HG03571 (cell line): ENCODE results near the gene MARK3.
"Not testable (repeated sequence)": the region's sequence is repeated elsewhere in the genome, so short reads cannot be mapped to it uniquely, and the experiment has no call there.

Experiments used
- ATAC-seq: cut with Tn5 transposase; IDR thresholded peaks from one replicate; pipeline ENCODE4 v1.9.1; 2021; ENCODE audit not compliant: unreplicated experiment

Gene MARK3

GRCh38 chr14:103524002-103524935 lies 139.1 kb downstream of the MARK3 start:
- no peak for ATAC-seq

DNA sequence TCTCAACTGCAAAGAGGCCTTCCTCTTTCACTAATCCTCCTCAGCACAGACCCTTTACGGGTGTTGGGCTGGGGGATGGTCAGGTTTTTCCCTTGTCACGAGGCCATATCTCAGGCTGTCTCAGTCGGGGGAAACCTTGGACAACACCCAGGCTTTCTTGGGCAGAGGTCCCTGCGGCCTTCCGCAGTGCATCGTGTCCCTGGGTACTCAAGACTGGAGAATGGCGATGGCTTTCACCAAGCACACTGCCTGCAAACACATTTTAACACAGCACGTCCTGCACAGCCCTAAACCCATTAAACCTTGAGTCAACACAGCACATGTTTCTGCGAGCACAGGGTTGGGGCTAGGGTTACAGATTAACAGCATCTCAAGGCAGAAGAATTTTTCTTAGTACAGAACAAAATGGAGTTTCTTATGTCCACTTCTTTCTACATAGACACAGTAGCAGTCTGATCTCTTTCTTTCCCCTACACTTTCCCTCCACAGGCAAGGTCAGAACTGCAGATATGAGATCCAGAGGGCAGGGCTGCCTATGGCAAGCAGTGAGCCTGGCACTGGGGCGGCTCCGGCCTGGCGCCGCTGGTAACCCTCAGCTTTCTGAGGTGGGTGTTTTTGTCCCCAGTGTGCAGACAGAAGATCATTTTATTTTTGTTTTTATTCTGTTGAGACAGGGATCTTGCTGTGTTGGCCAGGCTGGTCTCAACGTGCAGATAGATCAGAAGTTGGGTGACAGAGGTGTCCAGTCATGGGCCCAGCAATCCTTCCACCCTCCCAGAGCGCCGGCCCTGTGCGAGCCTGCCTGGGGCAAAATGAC lies 140.4 kb downstream of the MARK3 start:
- not testable (repeated sequence) for ATAC-seq

GRCh38 chr14:103526247-103526913 lies 141.2 kb downstream of the MARK3 start:
- no peak for ATAC-seq

GRCh38 chr14:103526914-103527248 lies 141.7 kb downstream of the MARK3 start:
- no peak for ATAC-seq

DNA sequence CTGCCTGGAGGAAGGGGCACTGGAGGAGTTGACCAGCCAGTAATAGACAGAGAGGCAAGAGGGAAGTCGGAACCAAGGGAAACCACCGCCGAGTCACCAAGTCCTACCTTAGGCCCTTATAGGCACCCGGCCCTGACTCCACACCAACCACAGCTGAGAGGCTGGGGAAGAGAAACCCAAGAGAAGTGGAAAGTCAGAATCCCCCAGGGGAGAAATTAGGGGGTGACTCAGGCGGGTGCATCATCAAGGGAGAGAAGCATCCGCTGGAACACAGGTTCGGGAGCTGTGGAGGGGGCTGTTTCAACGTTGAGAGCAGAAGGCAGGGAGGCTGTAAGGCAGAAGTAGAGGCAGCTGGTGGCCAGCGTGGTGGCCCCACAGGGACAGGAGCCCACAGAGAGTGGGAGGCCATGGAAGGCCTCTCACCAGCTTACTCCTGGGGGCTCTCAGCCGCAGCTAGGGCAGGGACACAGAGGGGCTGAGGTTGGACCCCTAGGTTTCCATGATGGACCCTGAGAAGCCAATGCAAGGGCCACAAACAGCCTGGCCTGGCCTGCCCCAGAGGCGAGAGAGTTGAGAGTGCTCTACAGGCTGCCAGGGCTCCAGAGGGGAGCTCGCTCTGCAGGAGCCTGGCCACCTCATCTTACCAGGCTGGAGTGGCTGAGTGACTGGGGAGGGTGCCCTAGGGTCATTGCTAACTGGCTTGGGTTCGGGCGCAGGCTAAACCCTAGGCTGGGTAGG lies 142.4 kb downstream of the MARK3 start:
- ATAC-seq, result peak; percentile 64

- no peak for ATAC-seq
Observed at GRCh38 chr14:103528146-103528586, 143.0 kb downstream of the MARK3 start.

DNA sequence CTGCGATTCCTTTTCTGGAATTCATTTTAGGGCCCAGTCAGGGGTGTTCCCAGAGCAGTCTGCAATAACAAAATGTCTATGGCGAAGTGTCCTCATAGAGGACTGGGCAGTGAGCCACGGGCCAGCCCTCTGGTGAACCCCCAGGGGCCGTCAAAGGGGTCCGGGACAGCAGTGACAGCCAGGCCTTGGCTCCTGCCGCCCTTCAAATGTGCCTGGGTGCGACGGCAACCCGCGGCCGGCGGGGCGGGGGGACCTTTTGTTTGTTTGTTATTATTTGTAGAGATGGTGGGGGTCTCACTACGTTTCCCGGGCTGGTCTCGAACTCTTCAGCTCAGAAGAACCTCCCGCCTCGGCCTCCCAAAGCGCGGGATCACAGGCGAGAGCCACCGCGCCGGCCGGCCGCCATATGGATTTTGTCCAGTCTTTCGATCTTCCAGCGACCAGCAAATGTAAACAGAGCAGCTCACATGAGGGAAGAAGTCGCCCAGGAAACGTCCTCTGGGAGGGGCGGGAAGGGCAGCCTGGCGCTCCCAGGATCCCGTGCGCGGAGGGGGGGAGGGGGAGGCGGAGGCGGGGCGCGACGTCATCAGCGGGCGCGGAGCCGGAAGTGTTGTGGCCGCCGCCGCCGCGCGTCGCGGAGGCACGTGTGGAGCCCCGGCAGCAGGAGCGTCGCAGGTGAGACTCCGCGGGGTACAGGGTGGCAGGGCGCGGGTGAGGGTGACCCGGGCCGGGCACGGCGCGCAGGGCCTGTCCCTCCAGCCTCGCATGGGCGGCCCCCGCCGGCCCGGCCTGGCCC lies 143.6 kb downstream of the MARK3 start, which contains the start of gene TRMT61A:
Gene TRMT61A, plus strand, starts transcription at position 610 of the 796 bp plus-strand sequence. CDS start 783 bp downstream, outside the sequence.
- ATAC-seq, result peak; percentile 39

GRCh38 chr14:103529383-103530365 lies 144.5 kb downstream of the MARK3 start:
- ATAC-seq, result no peak

GRCh38 chr14:103530390-103530789 lies 145.2 kb downstream of the MARK3 start:
- ATAC-seq, result no peak

GRCh38 chr14:103530831-103531230 lies 145.6 kb downstream of the MARK3 start:
- no peak for ATAC-seq

DNA sequence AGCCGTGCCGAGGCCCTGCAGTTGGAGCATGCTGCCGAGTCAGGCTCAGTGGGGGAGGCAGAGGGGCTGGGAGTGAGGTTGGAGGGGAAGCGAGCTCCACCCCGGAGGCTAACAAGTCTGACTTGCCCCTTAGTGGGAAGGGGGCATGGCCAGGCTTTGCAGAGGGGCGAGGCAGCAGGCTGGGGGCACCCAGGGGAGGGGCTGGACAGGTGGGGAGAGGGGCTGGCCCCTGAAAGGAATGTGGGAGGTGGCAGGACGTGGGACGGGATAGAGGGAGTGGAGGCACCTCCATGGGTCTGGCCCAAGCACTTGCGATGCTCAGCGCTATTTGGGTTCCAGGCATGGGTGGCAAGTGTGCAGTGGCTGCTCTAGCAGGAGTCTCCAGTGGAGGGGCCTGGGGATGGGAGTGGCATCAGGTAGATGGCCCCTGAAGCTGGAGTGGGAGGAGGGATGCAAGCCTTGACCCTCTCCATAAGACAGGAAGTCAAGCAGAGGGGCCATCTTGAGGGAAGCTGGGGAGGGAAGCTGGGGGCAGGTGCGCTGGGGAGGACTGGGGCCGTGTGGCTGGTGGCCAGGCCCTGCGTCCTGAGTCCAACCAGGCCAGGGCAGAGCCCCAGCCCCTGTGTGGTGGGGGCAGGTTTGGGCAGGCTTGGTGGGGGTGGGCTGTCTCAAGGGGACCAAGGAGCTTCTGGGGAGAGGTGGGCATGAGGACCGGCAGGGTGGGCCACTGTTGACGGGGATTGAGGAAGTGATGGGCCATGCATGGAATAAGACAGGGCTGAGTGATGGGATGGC lies 146.4 kb downstream of the MARK3 start:
- ATAC-seq, result no peak

DNA sequence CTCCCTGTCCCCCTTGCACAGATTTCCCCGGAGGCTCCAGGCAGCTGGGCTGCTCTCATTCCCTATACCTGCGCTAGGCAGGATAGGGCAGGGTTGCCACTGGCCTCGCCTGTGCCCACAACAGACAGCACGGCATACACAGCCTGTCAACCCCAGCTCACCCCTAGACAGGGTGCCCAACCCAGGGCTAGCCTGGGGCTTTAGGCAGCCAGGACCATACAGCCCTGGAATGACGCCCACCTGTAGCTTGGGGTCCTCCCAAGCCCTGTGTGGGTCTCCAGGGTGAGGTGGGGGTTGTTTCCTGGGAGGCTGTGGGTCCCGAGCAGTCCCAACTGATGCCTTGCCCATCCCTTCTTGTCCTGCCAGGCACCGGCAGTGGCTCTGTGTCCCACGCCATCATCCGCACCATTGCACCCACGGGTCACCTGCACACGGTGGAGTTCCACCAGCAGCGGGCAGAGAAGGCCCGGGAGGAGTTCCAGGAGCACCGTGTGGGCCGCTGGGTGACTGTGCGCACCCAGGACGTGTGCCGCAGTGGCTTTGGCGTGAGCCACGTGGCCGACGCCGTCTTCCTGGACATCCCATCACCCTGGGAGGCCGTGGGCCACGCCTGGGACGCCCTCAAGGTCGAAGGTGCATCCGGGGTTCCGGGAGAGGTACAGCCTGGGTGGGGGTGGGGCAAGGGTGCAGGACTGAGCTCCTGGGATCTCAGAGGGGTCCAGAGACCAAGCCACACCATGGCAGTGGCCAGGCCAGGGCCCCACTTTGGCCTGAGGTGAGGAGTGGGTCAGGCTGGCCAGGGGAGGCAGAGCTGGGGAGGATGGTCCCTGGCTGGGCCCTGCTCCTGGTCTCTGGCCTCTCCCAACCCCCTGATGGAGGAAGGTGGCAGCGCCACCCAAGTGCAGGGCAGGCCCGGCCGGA lies 147.3 kb downstream of the MARK3 start:
- no peak for ATAC-seq

GRCh38 chr14:103533137-103533998 lies 148.2 kb downstream of the MARK3 start:
- no peak for ATAC-seq

GRCh38 chr14:103533999-103534575 lies 148.9 kb downstream of the MARK3 start:
- ATAC-seq, result no peak

- ATAC-seq, result no peak
Observed at GRCh38 chr14:103534576-103535061, 149.4 kb downstream of the MARK3 start.
